ENCODE results near the gene PODXL2. TPM values are rescaled to one million over a fixed set of nuclear protein-coding genes. Genes with fewer than 3 reads are reported as not detected.

Gene PODXL2
- total and polyA plus RNA-seq, 12 donors: 11.9 to 52.4 (median 23.8) TPM

DNA sequence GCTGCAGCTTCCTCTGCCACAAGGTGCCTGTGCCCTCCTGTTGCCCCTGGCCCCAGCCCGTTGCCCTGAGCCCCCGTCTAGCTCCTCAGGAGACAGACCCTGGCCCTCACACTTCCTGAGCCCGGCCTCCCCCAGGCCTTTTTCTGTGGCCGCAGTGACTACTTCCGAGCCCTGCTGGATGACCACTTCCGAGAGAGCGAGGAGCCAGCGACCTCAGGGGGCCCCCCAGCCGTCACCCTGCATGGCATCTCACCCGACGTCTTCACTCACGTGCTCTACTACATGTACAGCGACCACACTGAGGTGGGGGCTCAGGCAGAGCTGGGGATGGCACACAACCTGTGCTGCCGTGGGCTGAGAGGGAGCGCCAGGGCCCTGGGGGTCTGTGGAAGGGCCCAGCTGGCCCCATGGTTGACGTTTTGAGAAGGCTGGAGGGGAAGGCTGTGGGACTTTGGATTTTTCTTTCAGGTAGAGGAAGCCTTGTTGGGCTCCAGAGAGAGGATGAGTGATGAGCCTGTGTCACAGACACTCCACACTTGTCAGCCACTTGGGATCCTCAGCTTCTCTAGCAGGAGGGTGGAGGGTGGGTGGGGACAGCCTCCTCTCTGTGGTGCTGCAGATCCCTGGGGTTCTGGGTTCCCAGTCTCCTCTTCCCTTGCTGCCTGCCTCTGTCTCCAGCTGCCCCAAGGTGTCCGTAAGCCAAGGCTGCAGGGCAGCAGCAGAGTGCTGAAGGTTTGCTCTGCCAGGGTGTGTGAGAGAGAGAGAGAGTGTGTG, 48.7 kb downstream of the PODXL2 start:
- Histone ChIP-seq H3K4me1 (replicated peaks in 1 of 2) (peaks cover 8 to 12% of the 10 kb centered on the region in 2 donors), H3K36me3 (replicated peaks in 1 of 2) (peaks cover 0 to 27% of the 10 kb centered on the region in 2 donors), H3K4me3 (no peak overlapping the region), H3K27ac (no peak overlapping the region), H3K27me3 (no peaks in the 10 kb centered on the region), H3K9me3 (replicated peaks in 1 of 3) (no peaks in the 10 kb centered on the region)
- 90 to 93% (median 91%) methylated on average over 4 to 17 of the region's 17 CpGs for WGBS, 4 donors
- intact Hi-C loops (cut with DNase I): no loop called here
- peak in 6 of 7 donors; percentile 3 to 38 (median 12) for DNase-seq
- TF ChIP-seq, protein P1, sequence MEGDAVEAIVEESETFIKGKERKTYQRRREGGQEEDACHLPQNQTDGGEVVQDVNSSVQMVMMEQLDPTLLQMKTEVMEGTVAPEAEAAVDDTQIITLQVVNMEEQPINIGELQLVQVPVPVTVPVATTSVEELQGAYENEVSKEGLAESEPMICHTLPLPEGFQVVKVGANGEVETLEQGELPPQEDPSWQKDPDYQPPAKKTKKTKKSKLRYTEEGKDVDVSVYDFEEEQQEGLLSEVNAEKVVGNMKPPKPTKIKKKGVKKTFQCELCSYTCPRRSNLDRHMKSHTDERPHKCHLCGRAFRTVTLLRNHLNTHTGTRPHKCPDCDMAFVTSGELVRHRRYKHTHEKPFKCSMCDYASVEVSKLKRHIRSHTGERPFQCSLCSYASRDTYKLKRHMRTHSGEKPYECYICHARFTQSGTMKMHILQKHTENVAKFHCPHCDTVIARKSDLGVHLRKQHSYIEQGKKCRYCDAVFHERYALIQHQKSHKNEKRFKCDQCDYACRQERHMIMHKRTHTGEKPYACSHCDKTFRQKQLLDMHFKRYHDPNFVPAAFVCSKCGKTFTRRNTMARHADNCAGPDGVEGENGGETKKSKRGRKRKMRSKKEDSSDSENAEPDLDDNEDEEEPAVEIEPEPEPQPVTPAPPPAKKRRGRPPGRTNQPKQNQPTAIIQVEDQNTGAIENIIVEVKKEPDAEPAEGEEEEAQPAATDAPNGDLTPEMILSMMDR (IDR thresholded peaks at IDR 0.05): no peak
- TF ChIP-seq POLR2A (IDR thresholded peaks at IDR 0.05): no peak

DNA sequence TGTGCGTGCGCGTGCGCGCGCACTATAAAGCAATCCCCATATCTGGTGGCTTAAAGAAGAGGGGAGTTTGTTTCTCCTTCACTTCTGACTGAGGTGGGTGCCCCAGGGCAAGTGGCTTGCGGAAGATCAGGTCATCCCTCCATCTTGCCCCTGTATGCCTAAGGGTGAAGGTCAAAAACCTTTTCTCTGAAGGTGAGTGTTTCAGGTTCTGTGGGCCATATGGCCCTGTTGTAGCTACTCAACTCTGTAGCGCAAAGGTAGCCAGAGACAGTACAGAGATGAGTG, 49.3 kb downstream of the PODXL2 start:
- WGBS, 4 donors: 93 to 97% (median 95%) methylated on average over 7 to 8 of the region's 8 CpGs
- no peaks in the 10 kb centered on the region for H3K27me3 ChIP-seq
- H3K27ac ChIP-seq: no peak overlapping the region
- H3K36me3 ChIP-seq (replicated peaks in 1 of 2): peaks cover 0 to 27% of the 10 kb centered on the region in 2 donors
- H3K9me3 ChIP-seq (replicated peaks in 1 of 3): no peaks in the 10 kb centered on the region
- intact Hi-C loops (cut with DNase I): no loop called here
- TF ChIP-seq, protein P1 (IDR thresholded peaks at IDR 0.05): no peak
- TF ChIP-seq POLR2A (IDR thresholded peaks at IDR 0.05): no peak
- DNase-seq: peak in 2 of 7 donors; percentile 2 to 4
- no peak overlapping the region for H3K4me3 ChIP-seq
- peaks cover 8 to 12% of the 10 kb centered on the region in 2 donors for H3K4me1 ChIP-seq (replicated peaks in 1 of 2)

DNA sequence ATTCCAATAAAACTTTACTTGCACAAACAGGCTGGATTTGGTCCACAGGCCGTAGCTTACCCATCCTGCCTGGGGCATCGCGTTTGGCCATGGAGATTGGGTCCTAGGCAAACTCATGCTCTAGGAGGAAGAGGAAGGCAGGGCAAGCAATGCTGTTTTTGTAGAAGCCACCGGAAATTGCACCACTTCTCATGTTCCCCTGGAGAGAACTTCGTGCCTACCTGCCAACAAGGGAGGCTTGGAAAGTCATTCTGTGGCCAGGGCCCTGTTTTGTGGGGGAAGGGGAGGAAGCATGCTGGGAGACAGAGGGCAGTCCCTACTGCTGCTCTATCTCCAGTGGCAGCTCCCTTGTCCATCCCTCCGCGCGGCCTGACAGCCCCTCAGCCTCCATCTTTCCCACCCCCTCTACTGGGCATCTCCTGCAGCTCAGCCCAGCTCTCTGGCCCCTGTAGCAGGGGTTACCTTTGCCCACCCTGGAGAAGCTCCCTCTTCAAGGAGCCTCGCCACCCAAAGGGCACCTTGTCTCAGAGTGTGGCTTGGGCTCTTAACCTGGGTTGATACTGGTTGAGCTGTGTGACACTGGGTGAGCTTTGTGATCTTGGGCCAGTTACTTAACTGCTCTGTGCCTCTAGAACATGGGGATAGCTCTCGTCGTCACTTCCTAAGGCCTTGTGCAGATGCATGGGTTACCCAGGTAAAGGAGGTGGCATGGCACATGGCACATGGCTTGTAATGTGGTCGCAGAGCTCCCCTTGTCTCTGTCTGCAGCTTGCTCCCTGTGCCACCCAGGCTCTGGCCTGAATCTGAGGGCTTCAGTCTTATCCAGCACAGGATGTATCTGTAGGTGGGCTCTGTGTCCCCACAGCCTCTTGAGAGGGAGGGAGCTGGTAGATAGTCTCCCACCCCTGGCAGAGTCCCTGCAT, 49.9 kb downstream of the PODXL2 start:
- 85 to 93% (median 89%) methylated on average over 8 to 12 of the region's 12 CpGs for WGBS, 4 donors
- Histone ChIP-seq H3K27me3 (no peaks in the 10 kb centered on the region), H3K36me3 (replicated peaks in 1 of 2) (peaks cover 0 to 27% of the 10 kb centered on the region in 2 donors), H3K9me3 (replicated peaks in 1 of 3) (no peaks in the 10 kb centered on the region), H3K27ac (no peak overlapping the region), H3K4me3 (no peak overlapping the region), H3K4me1 (replicated peaks in 1 of 2) (peaks cover 3 to 6% of the 10 kb centered on the region in 2 donors)
- peak in 6 of 7 donors; percentile 5 to 52 (median 12) for DNase-seq
- TF ChIP-seq POLR2A (IDR thresholded peaks at IDR 0.05): no peak
- TF ChIP-seq, protein P1 (IDR thresholded peaks at IDR 0.05): no peak
- intact Hi-C loops (cut with DNase I): no loop called here

DNA sequence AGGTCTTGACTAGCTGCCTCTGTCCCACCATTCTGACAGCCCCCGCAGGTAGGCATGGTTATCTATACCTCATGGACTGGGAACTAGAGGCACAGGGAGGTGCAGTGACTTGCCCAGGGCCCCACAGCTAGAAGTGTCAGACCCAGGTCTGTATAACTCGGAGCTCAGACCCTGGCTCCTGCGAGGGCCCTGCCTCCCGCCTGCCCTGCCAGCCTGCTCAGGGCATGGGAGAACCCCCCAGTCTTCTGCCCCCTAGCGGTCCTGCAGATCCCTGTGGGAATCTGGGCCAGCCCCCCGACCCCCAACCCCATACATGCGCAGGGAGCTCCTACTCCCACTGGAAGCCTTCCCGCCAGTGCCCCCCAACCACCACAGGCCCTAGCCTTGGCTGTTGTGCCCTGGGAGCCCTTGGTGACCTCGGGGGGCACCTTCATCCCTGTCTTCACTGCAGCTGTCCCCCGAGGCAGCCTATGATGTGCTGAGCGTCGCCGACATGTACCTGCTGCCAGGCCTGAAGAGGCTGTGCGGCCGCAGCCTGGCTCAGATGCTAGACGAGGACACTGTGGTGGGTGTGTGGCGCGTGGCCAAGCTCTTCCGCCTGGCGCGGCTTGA, 50.7 kb downstream of the PODXL2 start:
- H3K27ac ChIP-seq: no peak overlapping the region
- intact Hi-C loops (cut with DNase I): loop anchor here in 1 of 2 donors (10.0 kb wide), 1 partner anchor 135 kb away; no protein-coding TSS in a partner anchor
- TF ChIP-seq POLR2A (IDR thresholded peaks at IDR 0.05): no peak
- TF ChIP-seq, protein P1 (IDR thresholded peaks at IDR 0.05): no peak
- peaks cover 0 to 27% of the 10 kb centered on the region in 2 donors for H3K36me3 ChIP-seq (replicated peaks in 1 of 2)
- H3K27me3 ChIP-seq: no peaks in the 10 kb centered on the region
- no peaks in the 10 kb centered on the region for H3K9me3 ChIP-seq (replicated peaks in 1 of 3)
- DNase-seq: peak in 5 of 7 donors; percentile 9 to 50 (median 13)
- 82 to 92% (median 91%) methylated on average over 4 to 21 of the region's 21 CpGs for WGBS, 4 donors
- no peak overlapping the region for H3K4me3 ChIP-seq
- no peaks in the 10 kb centered on the region for H3K4me1 ChIP-seq (replicated peaks in 1 of 2)

Measured in adrenal gland (tissue), 12 donors.